CD4-positive, alpha-beta T cell (primary cell): ENCODE data around the gene ATP7A. TPM values are rescaled to one million over a fixed set of nuclear protein-coding genes. Genes with fewer than 3 reads are reported as not detected.
A peak's percentile ranks its signal among the peaks of the same experiment; 100 is the strongest.

ENCODE experiments used
- ATAC-seq: fragments of 200-7000 bp; cut with Tn5 transposase; one replicate; pipeline ENCODE4 v1.10.0; 2022; ENCODE audit warnings: mild to moderate bottlenecking; ENCODE audit not compliant: poor library complexity
- CTCF ChIA-PET: fragments of 350-600 bp; sonication (Branson Sonifier 250); formaldehyde crosslinking; loops from one replicate; lab custom pipeline; 2021; ENCODE audit warnings: antibody characterized with exemption, inconsistent platforms; lab: Charles Lee
- POLR2A ChIA-PET: fragments of 350-600 bp; sonication (Branson Sonifier 250); formaldehyde crosslinking; loops from one replicate; lab custom pipeline; 2021; ENCODE audit warnings: antibody characterized with exemption, inconsistent platforms; lab: Charles Lee
- DNase-seq, 14 experiments: peaks; one replicate each; pipeline ENCODE4 v3.0.0-alpha.2; 2013 to 2020; ENCODE audit warnings: mixed read lengths in 2 of 14
- H3K27ac ChIP-seq, 2 donors: one replicate each; pipeline versions ENCODE4 v1.5.1 to v1.7.0; 2013; ENCODE audit warnings: low read length in 2 of 2, low read depth in 1 of 2, mild to moderate bottlenecking in 1 of 2
- H3K27me3 ChIP-seq, 2 experiments: 1 replicate in 1 of 2; 2 replicates in 1 of 2; pipeline versions ENCODE4 v1.6.1 to v1.7.0; 2013; ENCODE audit warnings: low read length in 2 of 2, control low read depth in 1 of 2, mild to moderate bottlenecking in 1 of 2, moderate library complexity in 1 of 2; ENCODE audit not compliant: insufficient read depth in 2 of 2, control insufficient read depth in 1 of 2
- H3K36me3 ChIP-seq: one replicate; pipeline ENCODE4 v1.6.1; 2013; ENCODE audit warnings: low read length, control low read depth; ENCODE audit not compliant: insufficient read depth
- H3K4me1 ChIP-seq: one replicate; pipeline ENCODE4 v1.6.1; 2013; ENCODE audit warnings: low read length, control low read depth; ENCODE audit not compliant: insufficient read depth
- H3K4me3 ChIP-seq: one replicate; pipeline ENCODE4 v1.5.1; 2013; ENCODE audit warnings: mild to moderate bottlenecking, low read length, moderate library complexity
- H3K9me3 ChIP-seq, 2 experiments: 1 replicate in 1 of 2; 2 replicates in 1 of 2; pipeline versions ENCODE4 v1.6.1 to v1.7.0; 2013; ENCODE audit warnings: low read length in 2 of 2, mild to moderate bottlenecking in 2 of 2, control low read depth in 1 of 2, moderate library complexity in 1 of 2; ENCODE audit not compliant: control insufficient read depth in 1 of 2, insufficient read depth in 1 of 2
- H3K27ac Mint-ChIP-seq: one replicate; pipeline ENCODE4 v1.8.0; 2020; ENCODE audit warnings: mixed read lengths
- H3K27me3 Mint-ChIP-seq: one replicate; pipeline ENCODE4 v1.8.0; 2021; ENCODE audit warnings: mixed read lengths
- H3K36me3 Mint-ChIP-seq: one replicate; pipeline ENCODE4 v1.8.0; 2021; ENCODE audit warnings: low read depth, mixed read lengths
- H3K4me1 Mint-ChIP-seq: one replicate; pipeline ENCODE4 v1.8.0; 2021; ENCODE audit warnings: low read depth, mixed read lengths
- H3K4me3 Mint-ChIP-seq: one replicate; pipeline ENCODE4 v1.8.0; 2020; ENCODE audit warnings: mild to moderate bottlenecking, mixed read lengths
- H3K9me3 Mint-ChIP-seq: one replicate; pipeline ENCODE4 v1.8.0; 2020; ENCODE audit warnings: mixed read lengths
- CTCF ChIP-seq: fragments of 200-600 bp; IDR thresholded peaks from one replicate; pipeline ENCODE4 v1.8.0; 2022; ENCODE audit warnings: antibody characterized with exemption, mild to moderate bottlenecking
- intact Hi-C, 2 experiments: fragments of 100-400 bp; cut with DNase I in 1 of 2; cut with micrococcal nuclease in 1 of 2; formaldehyde crosslinking; loops; one replicate each; pipeline versions ENCODE4 v1.15.1 to v1.9.0; 2023 to 2025; cut with DNase I, micrococcal nuclease
- total RNA-seq, 174 experiments: library from RNA in 2 of 174; stranded (reverse) in 2 of 174; gene quantifications; one replicate each; pipeline ENCODE4 v1.2.3 and lab custom pipeline; 2021 to 2026

ATP7A gene
- total RNA-seq, 2 experiments from 2014 or later = 12.1 to 12.8 TPM

DNA sequence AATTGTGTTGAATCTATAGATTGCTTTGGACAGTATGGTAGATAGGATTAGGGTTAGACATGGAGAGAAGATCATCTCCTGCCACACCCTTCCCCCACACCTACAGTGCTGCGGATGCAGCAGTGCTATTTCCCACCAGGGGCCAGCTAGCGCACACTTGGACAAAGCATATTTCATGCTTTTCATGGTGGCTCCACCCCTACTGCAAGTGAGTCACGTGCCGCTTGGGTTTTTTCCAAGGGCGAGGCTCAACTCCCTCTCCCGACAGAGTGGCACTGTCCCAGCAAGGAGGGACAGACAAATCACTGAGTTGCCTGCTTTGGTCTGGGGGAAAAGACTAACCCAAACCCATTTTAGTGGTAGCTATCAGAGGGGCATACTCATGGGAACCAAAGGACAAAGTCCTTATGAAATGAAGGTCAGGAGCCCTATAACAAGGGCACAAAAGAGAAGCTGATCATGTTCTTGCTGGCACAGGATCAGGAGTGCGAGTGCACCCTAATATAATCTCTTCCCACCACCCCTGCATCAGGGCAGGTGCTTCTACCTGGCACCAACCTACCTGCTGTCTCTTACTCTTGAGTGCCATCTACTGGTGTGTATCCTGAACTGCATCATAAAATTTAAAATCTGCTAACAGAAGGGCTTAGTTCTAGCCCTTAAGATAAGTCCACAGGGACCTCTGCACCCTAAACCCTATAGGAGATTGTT lies 114.0 kb downstream of the ATP7A start:
- Histone ChIP-seq H3K4me3 (no peak overlapping the region), H3K4me1 (no peaks in the 10 kb centered on the region), H3K9me3 (no peaks in the 10 kb centered on the region), H3K27me3 (no peaks in the 10 kb centered on the region), H3K36me3 (no peaks in the 10 kb centered on the region), H3K27ac (no peak overlapping the region)
- Mint-ChIP-seq H3K27me3 (no peaks in the 10 kb centered on the region), H3K4me1 (peaks cover 3% of the 10 kb centered on the region), H3K9me3 (no peaks in the 10 kb centered on the region), H3K27ac (no peak overlapping the region), H3K4me3 (no peak overlapping the region), H3K36me3 (peaks cover 6% of the 10 kb centered on the region)
- peak; percentile 68 for TF ChIP-seq CTCF
- peak in 9 of 14 experiments; percentile 0 to 71 (median 13) for DNase-seq
- peak; percentile 94 for ATAC-seq
- intact Hi-C loops = loop anchor here (1.0 to 10.0 kb wide), 3 partner anchors 114 to 1750 kb away; partner anchors contain the start of gene ATP7A (in 2 of the 2)
- POLR2A ChIA-PET = interaction anchor here (0.7 to 2.4 kb wide), 3 partner anchors 91 to 125 kb away, joined by 3 to 13 read pairs (median 11); partner anchors contain the start of genes ATP7A and COX7B
- CTCF ChIA-PET = interaction anchor here (0.7 to 2.2 kb wide), 11 partner anchors 9 to 130 kb away, joined by 3 to 17 read pairs (median 4); partner anchors contain the start of genes ATP7A and COX7B

- Histone ChIP-seq H3K4me1 (no peaks in the 10 kb centered on the region), H3K27me3 (no peaks in the 10 kb centered on the region), H3K36me3 (peaks cover 4% of the 10 kb centered on the region), H3K9me3 (no peaks in the 10 kb centered on the region), H3K27ac (no peak overlapping the region), H3K4me3 (no peak overlapping the region)
- intact Hi-C loops = loop anchor here (10.0 kb wide), 1 partner anchor 1753 kb away; no protein-coding TSS in a partner anchor
- Mint-ChIP-seq H3K27ac (no peak overlapping the region), H3K4me1 (peaks cover 3% of the 10 kb centered on the region), H3K27me3 (no peaks in the 10 kb centered on the region), H3K4me3 (no peak overlapping the region), H3K36me3 (peaks cover 26% of the 10 kb centered on the region), H3K9me3 (no peaks in the 10 kb centered on the region)
- CTCF ChIA-PET = no interaction called here
- TF ChIP-seq CTCF = no peak
- ATAC-seq (no peak), DNase-seq (no peak)
- POLR2A ChIA-PET = interaction anchor here (0.9 kb wide), 1 partner anchor 129 kb away, joined by 3 read pairs; the partner anchor contains the start of gene COX7B
Measured at GRCh38 chrX:78027798-78028197, 117.3 kb downstream of the ATP7A start.

- DNase-seq (peak in 4 of 14 experiments; percentile 0 to 11 (median 6)), ATAC-seq (peak; percentile 34)
- H3K36me3 Mint-ChIP-seq = peaks cover 37% of the 10 kb centered on the region
- TF ChIP-seq CTCF = no peak
- intact Hi-C loops = loop anchor here (10.0 kb wide), 1 partner anchor 1755 kb away; no protein-coding TSS in a partner anchor
- no peaks in the 10 kb centered on the region for H3K4me1 ChIP-seq
- H3K9me3 Mint-ChIP-seq = no peaks in the 10 kb centered on the region
- H3K4me1 Mint-ChIP-seq = peaks cover under 1% of the 10 kb centered on the region
- CTCF ChIA-PET = no interaction called here
- POLR2A ChIA-PET = no interaction called here
- H3K9me3 ChIP-seq = no peaks in the 10 kb centered on the region
- no peaks in the 10 kb centered on the region for H3K27me3 ChIP-seq
- no peak overlapping the region for H3K27ac ChIP-seq
- peaks cover 5% of the 10 kb centered on the region for H3K36me3 ChIP-seq
- H3K27ac Mint-ChIP-seq = no peak overlapping the region
- H3K4me3 ChIP-seq = no peak overlapping the region
- H3K27me3 Mint-ChIP-seq = no peaks in the 10 kb centered on the region
- no peak overlapping the region for H3K4me3 Mint-ChIP-seq
Measured at GRCh38 chrX:78029663-78030062, 119.2 kb downstream of the ATP7A start.
